Muscle of leg (tissue), 11 donors: ENCODE results near the gene UBE3C. TPM values are rescaled to one million over a fixed set of nuclear protein-coding genes. Genes with fewer than 3 reads are reported as not detected.
A peak's percentile ranks its signal among the peaks of the same experiment; 100 is the strongest.

Experiments used
- DNase-seq: peaks from one replicate; pipeline ENCODE4 v3.0.0; 2013
- H3K27ac ChIP-seq: one replicate; pipeline ENCODE4 v1.5.1; 2013; ENCODE audit warnings: mild to moderate bottlenecking, low read length, control low read depth
- H3K27me3 ChIP-seq: one replicate; pipeline ENCODE4 v1.6.1; 2013; ENCODE audit warnings: low read length; ENCODE audit not compliant: control insufficient read depth, insufficient read depth
- H3K36me3 ChIP-seq: one replicate; pipeline ENCODE4 v1.6.1; 2013; ENCODE audit warnings: low read length; ENCODE audit not compliant: control insufficient read depth, insufficient read depth
- H3K4me1 ChIP-seq: one replicate; pipeline ENCODE4 v1.6.1; 2013; ENCODE audit warnings: low read length; ENCODE audit not compliant: control insufficient read depth, insufficient read depth
- H3K4me3 ChIP-seq: one replicate; pipeline ENCODE4 v1.5.1; 2013; ENCODE audit warnings: low read length, control low read depth
- H3K9me3 ChIP-seq: replicated peaks from 2 replicates; pipeline ENCODE4 v1.6.1; 2013; ENCODE audit warnings: low read depth, low read length; ENCODE audit not compliant: control insufficient read depth
- WGBS: methylation state at CpG from one replicate; pipeline ENCODE4 v1.1.5; 2013; ENCODE audit warnings: missing lambda C conversion rate; ENCODE audit not compliant: insufficient coverage; 5-methylcytosine and 5-hydroxymethylcytosine counted together
- polyA plus RNA-seq, 8 donors: library from polyadenylated mRNA; unstranded; fragments of 120-200 nt; gene quantifications; one replicate each; pipeline versions ENCODE4 v1.2.1 to v1.2.3, GENCODE V29; 2013; ENCODE audit warnings: inconsistent platforms in 1 of 8, low replicate concordance in 1 of 8; ENCODE audit not compliant: insufficient read length in 8 of 8, insufficient read depth in 1 of 8
- total RNA-seq: library from RNA; stranded (reverse); fragments of 120-200 nt; gene quantifications from one replicate; pipeline ENCODE4 v1.2.4, GENCODE V29; 2013

Gene UBE3C
- total and polyA plus RNA-seq, 9 donors = 29.7 to 39.9 (median 33.4) TPM

DNA sequence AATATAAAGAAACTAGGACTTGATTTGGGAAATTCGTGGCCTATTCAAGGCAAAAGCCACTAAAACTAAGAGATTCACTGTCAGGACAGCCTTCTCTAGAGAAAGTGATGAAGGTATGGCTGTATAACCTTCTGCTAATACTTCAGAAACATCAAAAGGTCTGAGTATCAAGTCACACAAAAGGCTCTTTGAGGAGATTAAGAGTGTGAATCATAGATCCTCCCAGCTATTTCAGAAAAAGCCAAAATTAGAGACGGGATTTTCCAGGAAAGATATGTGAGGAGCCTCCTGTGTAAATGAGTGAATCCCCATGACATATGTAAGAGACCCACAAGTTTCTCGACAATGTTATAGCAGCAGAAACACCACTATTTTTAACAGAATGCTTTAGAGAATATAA is 56.2 kb downstream of the UBE3C start:
- Histone ChIP-seq H3K27ac (no peak overlapping the region), H3K36me3 (peaks cover 25% of the 10 kb centered on the region), H3K27me3 (no peaks in the 10 kb centered on the region), H3K4me3 (no peak overlapping the region), H3K4me1 (no peaks in the 10 kb centered on the region), H3K9me3 (no peaks in the 10 kb centered on the region)
- no CpG with 5 or more reads among the region's 3 CpGs for WGBS
- no peak for DNase-seq

DNA sequence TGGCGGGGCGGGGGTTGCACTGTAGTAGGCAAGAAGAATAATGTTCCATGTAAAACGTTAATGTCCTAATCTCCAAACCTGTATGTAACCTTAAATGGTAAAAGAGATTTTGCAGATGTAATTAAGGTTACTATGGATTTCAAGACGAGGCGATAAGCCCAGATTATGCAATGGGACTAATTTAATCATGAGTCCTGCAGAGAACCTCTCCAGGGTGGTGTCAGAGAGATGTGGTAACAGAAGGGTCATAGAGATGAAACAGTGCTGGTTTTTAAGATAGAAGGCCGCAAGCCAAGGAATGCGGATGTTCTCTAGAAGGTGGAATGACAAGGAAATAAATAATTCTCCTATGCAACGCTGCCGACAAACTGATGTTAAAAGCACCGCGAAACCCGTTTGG is 57.1 kb downstream of the UBE3C start:
- H3K9me3 ChIP-seq = no peaks in the 10 kb centered on the region
- no peak overlapping the region for H3K4me3 ChIP-seq
- H3K27me3 ChIP-seq = no peaks in the 10 kb centered on the region
- DNase-seq = no peak
- WGBS = 98% methylated on average over 4 of the region's 12 CpGs
- H3K4me1 ChIP-seq = no peaks in the 10 kb centered on the region
- H3K36me3 ChIP-seq = peaks cover 19% of the 10 kb centered on the region
- no peak overlapping the region for H3K27ac ChIP-seq

GRCh38 chr7:157204134-157204533 is 65.4 kb downstream of the UBE3C start:
- WGBS = 80% methylated on average over 3 of the region's 5 CpGs
- H3K27me3 ChIP-seq = no peaks in the 10 kb centered on the region
- H3K9me3 ChIP-seq = no peaks in the 10 kb centered on the region
- DNase-seq = no peak
- H3K4me3 ChIP-seq = no peak overlapping the region
- no peaks in the 10 kb centered on the region for H3K4me1 ChIP-seq
- H3K36me3 ChIP-seq = peaks cover 25% of the 10 kb centered on the region
- no peak overlapping the region for H3K27ac ChIP-seq

GRCh38 chr7:157205438-157205837 is 66.7 kb downstream of the UBE3C start:
- Histone ChIP-seq H3K36me3 (peaks cover 25% of the 10 kb centered on the region), H3K27me3 (no peaks in the 10 kb centered on the region), H3K4me1 (no peaks in the 10 kb centered on the region), H3K4me3 (no peak overlapping the region), H3K27ac (no peak overlapping the region), H3K9me3 (no peaks in the 10 kb centered on the region)
- no CpG with 5 or more reads among the region's 2 CpGs for WGBS
- DNase-seq = no peak

GRCh38 chr7:157208571-157209413 is 70.1 kb downstream of the UBE3C start:
- 87% methylated on average over 3 of the region's 10 CpGs for WGBS
- Histone ChIP-seq H3K27me3 (no peaks in the 10 kb centered on the region), H3K36me3 (peaks cover 22% of the 10 kb centered on the region), H3K4me1 (no peaks in the 10 kb centered on the region), H3K27ac (no peak overlapping the region), H3K4me3 (no peak overlapping the region), H3K9me3 (no peaks in the 10 kb centered on the region)
- peak; percentile 36 for DNase-seq

DNA sequence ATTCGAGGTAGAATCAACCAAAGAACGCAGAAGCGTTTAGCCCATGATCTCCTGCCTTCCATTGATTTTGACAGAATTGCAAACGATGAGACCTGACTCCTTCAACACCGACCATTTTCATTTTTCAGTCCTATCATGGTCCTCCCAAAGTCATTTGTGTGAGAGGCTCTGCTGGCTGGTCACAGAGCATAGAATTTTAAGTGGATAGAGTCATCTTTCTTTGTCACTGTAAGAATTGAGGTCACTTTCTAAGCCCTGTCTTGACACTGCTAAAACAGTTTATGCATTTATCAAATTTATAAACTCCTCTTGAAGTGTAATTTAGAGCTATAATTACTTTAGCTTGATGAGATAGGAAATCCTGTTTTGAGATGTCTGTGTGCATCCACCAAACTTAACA is 72.0 kb downstream of the UBE3C start:
- no CpG with 5 or more reads among the region's 5 CpGs for WGBS
- H3K4me3 ChIP-seq = no peak overlapping the region
- no peaks in the 10 kb centered on the region for H3K9me3 ChIP-seq
- peaks cover 12% of the 10 kb centered on the region for H3K36me3 ChIP-seq
- H3K27me3 ChIP-seq = no peaks in the 10 kb centered on the region
- H3K27ac ChIP-seq = no peak overlapping the region
- DNase-seq = peak; percentile 10
- H3K4me1 ChIP-seq = no peaks in the 10 kb centered on the region

GRCh38 chr7:157211690-157212089 is 73.0 kb downstream of the UBE3C start:
- H3K27ac ChIP-seq = no peak overlapping the region
- WGBS = 42% methylated on average over 3 of the region's 5 CpGs
- DNase-seq = peak; percentile 17
- H3K4me3 ChIP-seq = no peak overlapping the region
- no peaks in the 10 kb centered on the region for H3K4me1 ChIP-seq
- no peaks in the 10 kb centered on the region for H3K9me3 ChIP-seq
- H3K36me3 ChIP-seq = peaks cover 14% of the 10 kb centered on the region
- no peaks in the 10 kb centered on the region for H3K27me3 ChIP-seq

- 20% methylated on average over 1 of the region's 5 CpGs for WGBS
- Histone ChIP-seq H3K4me1 (no peaks in the 10 kb centered on the region), H3K27ac (no peak overlapping the region), H3K36me3 (peaks cover 51% of the 10 kb centered on the region), H3K9me3 (no peaks in the 10 kb centered on the region), H3K4me3 (no peak overlapping the region), H3K27me3 (no peaks in the 10 kb centered on the region)
- DNase-seq = no peak
Measured at GRCh38 chr7:157219154-157219553, 80.4 kb downstream of the UBE3C start.

DNA sequence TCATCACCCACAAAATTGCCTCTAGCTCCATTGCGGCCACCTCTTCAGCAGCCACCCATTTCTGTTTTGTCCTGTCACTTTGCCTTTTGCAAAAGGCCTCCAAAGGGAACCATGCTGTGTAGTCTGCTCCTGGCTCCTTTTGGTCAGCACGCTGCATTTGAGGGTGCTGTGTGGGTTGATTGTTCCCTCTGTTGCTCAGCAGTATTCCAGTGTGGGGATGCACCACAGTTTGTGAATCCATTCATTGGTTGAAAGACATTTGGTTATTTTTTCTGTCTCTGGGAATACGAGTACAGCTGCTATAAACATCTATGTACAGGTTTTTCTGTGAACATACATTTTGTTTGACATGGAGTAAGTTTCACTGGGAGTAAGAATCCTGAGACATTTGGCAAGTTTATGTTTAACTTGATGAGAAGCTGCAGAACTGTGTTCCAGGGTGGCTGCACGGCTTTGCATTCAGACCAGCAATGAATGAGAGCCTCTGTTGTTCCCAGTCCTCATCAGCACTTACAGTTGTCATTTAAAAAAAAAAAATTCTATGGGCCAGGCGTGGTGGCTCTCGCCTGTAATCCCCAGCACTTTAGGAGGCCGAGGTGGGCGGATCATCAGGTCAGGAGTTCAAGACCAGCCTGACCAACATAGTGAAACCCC is 82.3 kb downstream of the UBE3C start:
- no peak for DNase-seq
- H3K4me1 ChIP-seq = no peaks in the 10 kb centered on the region
- H3K36me3 ChIP-seq = peaks cover 56% of the 10 kb centered on the region
- WGBS = 86% methylated on average over 4 of the region's 8 CpGs
- H3K27ac ChIP-seq = no peak overlapping the region
- H3K27me3 ChIP-seq = no peaks in the 10 kb centered on the region
- H3K9me3 ChIP-seq = no peaks in the 10 kb centered on the region
- H3K4me3 ChIP-seq = no peak overlapping the region

- Histone ChIP-seq H3K36me3 (peaks cover 51% of the 10 kb centered on the region), H3K4me1 (no peaks in the 10 kb centered on the region), H3K27me3 (no peaks in the 10 kb centered on the region), H3K27ac (no peak overlapping the region), H3K4me3 (no peak overlapping the region), H3K9me3 (no peaks in the 10 kb centered on the region)
- WGBS = 87% methylated on average over 10 of the region's 10 CpGs
- no peak for DNase-seq
Measured at GRCh38 chr7:157222687-157223086, 84.0 kb downstream of the UBE3C start.
